H1 (cell line): ENCODE data around the gene SPSB3. TPM values are rescaled to one million over a fixed set of nuclear protein-coding genes. Genes with fewer than 3 reads are reported as not detected.

Experiments
- CTCF ChIA-PET: fragments of 300-600 bp; sonication (Branson Sonifier 250); formaldehyde crosslinking; loops from one replicate; lab custom pipeline; 2021; ENCODE audit not compliant: partially characterized antibody; lab: Charles Lee
- POLR2A ChIA-PET: fragments of 300-600 bp; sonication (Branson Sonifier 250); formaldehyde crosslinking; loops from one replicate; lab custom pipeline; 2021; ENCODE audit warnings: inconsistent platforms; ENCODE audit not compliant: partially characterized antibody; lab: Charles Lee
- DNase-seq, 2 experiments: peaks; one replicate each; pipeline versions ENCODE4 v3.0.0 to v3.0.0-alpha.2; 2010 to 2022; ENCODE audit warnings: low spot score in 2 of 2, low read depth in 1 of 2, mixed read lengths in 1 of 2
- FAIRE-seq: peaks from 2 replicates; lab custom pipeline; 2011; peaks lifted over from hg19 to GRCh38; lab: Jason Lieb, UNC
- H2AFZ ChIP-seq: 2 replicates; pipeline ENCODE4 v1.8.1; 2012; ENCODE audit warnings: low read length, inconsistent platforms
- H2AK5ac ChIP-seq: 2 replicates; pipeline ENCODE4 v1.6.1; 2013; ENCODE audit warnings: low read depth, low read length
- H2BK120ac ChIP-seq: replicated peaks from 2 replicates; pipeline ENCODE3; 2013; ENCODE audit warnings: low read depth, low read length, inconsistent platforms
- H2BK12ac ChIP-seq: 2 replicates; pipeline ENCODE4 v1.6.1; 2013; ENCODE audit warnings: low read depth, low read length
- H2BK15ac ChIP-seq: 2 replicates; pipeline ENCODE4 v1.6.1; 2013; ENCODE audit warnings: low read length
- H2BK20ac ChIP-seq: 2 replicates; pipeline ENCODE4 v1.6.1; 2013; ENCODE audit warnings: low read length
- H2BK5ac ChIP-seq: 2 replicates; pipeline ENCODE4 v1.6.1; 2013; ENCODE audit warnings: low read depth, low read length
- H3K14ac ChIP-seq: 2 replicates; pipeline ENCODE4 v1.6.1; 2013; ENCODE audit warnings: inconsistent platforms; ENCODE audit not compliant: insufficient read length
- H3K18ac ChIP-seq: 2 replicates; pipeline ENCODE4 v1.6.1; 2013; ENCODE audit warnings: low read length; ENCODE audit errors: extremely low read depth
- H3K23ac ChIP-seq: 2 replicates; pipeline ENCODE4 v1.6.1; 2013; ENCODE audit warnings: inconsistent platforms; ENCODE audit not compliant: insufficient read length
- H3K23me2 ChIP-seq: 2 replicates; pipeline ENCODE4 v1.6.1; 2013; ENCODE audit warnings: low read depth, low read length
- H3K27ac ChIP-seq: 2 replicates; pipeline ENCODE4 v1.6.1; 2011; ENCODE audit warnings: low read depth, low read length, inconsistent platforms
- H3K27me3 ChIP-seq, 4 experiments: replicated peaks in 1 of 4; 1 replicate in 1 of 4; 2 replicates in 3 of 4; pipeline versions ENCODE4 v1.6.1 to v1.8.1; 2011 to 2013; ENCODE audit warnings: low read length in 3 of 4, mild to moderate bottlenecking in 3 of 4, inconsistent platforms in 2 of 4, mixed read lengths in 2 of 4, moderate library complexity in 1 of 4; ENCODE audit not compliant: control insufficient read depth in 3 of 4, insufficient read depth in 3 of 4; ENCODE audit errors: extremely low read depth in 1 of 4
- H3K36me3 ChIP-seq, 4 experiments: 2 replicates each; pipeline versions ENCODE4 v1.6.1 to v1.8.1; 2011 to 2013; ENCODE audit warnings: mild to moderate bottlenecking in 4 of 4, low read length in 3 of 4, moderate library complexity in 2 of 4, control low read depth in 1 of 4, inconsistent platforms in 1 of 4; ENCODE audit not compliant: insufficient read depth in 4 of 4, control insufficient read depth in 2 of 4
- H3K4ac ChIP-seq: replicated peaks from 2 replicates; pipeline ENCODE3; 2013; ENCODE audit warnings: low read length, low read depth, mixed read lengths, inconsistent platforms; ENCODE audit not compliant: insufficient read length
- H3K4me1 ChIP-seq, 4 experiments: replicated peaks in 1 of 4; 1 replicate in 1 of 4; 2 replicates in 3 of 4; pipeline versions ENCODE4 v1.6.1 to v1.8.1; 2011 to 2013; ENCODE audit warnings: low read length in 3 of 4, inconsistent platforms in 2 of 4, mixed read lengths in 1 of 4; ENCODE audit not compliant: insufficient read depth in 4 of 4, control insufficient read depth in 3 of 4
- H3K4me2 ChIP-seq, 2 experiments: 2 replicates each; pipeline versions ENCODE4 v1.6.1 to v1.8.1; 2011 to 2013; ENCODE audit warnings: low read depth in 2 of 2, low read length in 2 of 2, control low read depth in 1 of 2, inconsistent platforms in 1 of 2, mild to moderate bottlenecking in 1 of 2; ENCODE audit not compliant: insufficient read depth in 1 of 2
- H3K4me3 ChIP-seq, 4 experiments: fragments of 200-600, 300-600 bp in 1 of 4; sonication (generic), shearing (Covaris generic), sonication (Bioruptor Twin) in 1 of 4; 2 replicates each; pipeline versions ENCODE4 v1.5.1 to v1.8.1; 2011 to 2016; ENCODE audit warnings: low read length in 4 of 4, low read depth in 3 of 4, control low read depth in 2 of 4, inconsistent platforms in 2 of 4, mild to moderate bottlenecking in 2 of 4, mixed read lengths in 1 of 4, moderate library complexity in 1 of 4; ENCODE audit not compliant: insufficient read depth in 2 of 4; ENCODE audit errors: extremely low read depth in 1 of 4
- H3K56ac ChIP-seq: replicated peaks from 2 replicates; pipeline ENCODE3; 2013; ENCODE audit warnings: low read depth, mild to moderate bottlenecking, mixed read lengths, low read length, inconsistent platforms; ENCODE audit not compliant: insufficient read length
- H3K79me1 ChIP-seq: 2 replicates; pipeline ENCODE4 v1.6.1; 2013; ENCODE audit warnings: low read depth, low read length, control low read depth
- H3K79me2 ChIP-seq, 2 experiments: 2 replicates each; pipeline versions ENCODE4 v1.6.1 to v1.8.1; 2012 to 2013; ENCODE audit warnings: low read length in 2 of 2, mild to moderate bottlenecking in 2 of 2, inconsistent platforms in 1 of 2; ENCODE audit not compliant: insufficient read depth in 2 of 2, control insufficient read depth in 1 of 2
- H3K9ac ChIP-seq, 4 experiments: replicated peaks in 1 of 4; 1 replicate in 1 of 4; 2 replicates in 3 of 4; pipeline versions ENCODE4 v1.6.1 to v1.8.1; 2011 to 2013; ENCODE audit warnings: low read depth in 3 of 4, low read length in 3 of 4, control low read depth in 2 of 4, mild to moderate bottlenecking in 2 of 4, moderate library complexity in 2 of 4, inconsistent platforms in 1 of 4; ENCODE audit errors: extremely low read depth in 1 of 4
- H3K9me3 ChIP-seq, 2 experiments: 2 replicates each; pipeline versions ENCODE4 v1.6.1 to v1.8.1; 2012 to 2013; ENCODE audit warnings: mild to moderate bottlenecking in 2 of 2, moderate library complexity in 2 of 2, control low read depth in 1 of 2, inconsistent platforms in 1 of 2, low read depth in 1 of 2, low read length in 1 of 2, mixed read lengths in 1 of 2; ENCODE audit not compliant: insufficient read depth in 2 of 2
- H4K20me1 ChIP-seq, 2 experiments: replicated peaks in 1 of 2; 2 replicates each; pipeline versions ENCODE3 to v1.8.1; 2011 to 2013; ENCODE audit warnings: inconsistent platforms in 2 of 2, low read length in 2 of 2, mild to moderate bottlenecking in 1 of 2; ENCODE audit not compliant: insufficient read depth in 2 of 2, control insufficient read depth in 1 of 2
- H4K5ac ChIP-seq: 2 replicates; pipeline ENCODE4 v1.6.1; 2013; ENCODE audit warnings: low read length, low read depth, mixed read lengths, inconsistent platforms; ENCODE audit not compliant: insufficient read length
- H4K8ac ChIP-seq: 2 replicates; pipeline ENCODE4 v1.8.0; 2013; ENCODE audit warnings: mild to moderate bottlenecking, moderate library complexity, low read length, inconsistent platforms; ENCODE audit not compliant: insufficient read depth; ENCODE audit errors: extremely low read depth
- H4K91ac ChIP-seq: replicated peaks from 2 replicates; pipeline ENCODE3; 2013; ENCODE audit warnings: low read length, mixed read lengths, inconsistent platforms; ENCODE audit not compliant: insufficient read length
- CBX8 ChIP-seq: fragments of 300-800, 300-1000 bp; sonication (generic); IDR thresholded peaks from 2 replicates; pipeline ENCODE4 v1.7.1; 2016; ENCODE audit warnings: low read depth, low read length, borderline replicate concordance
- CHD1 ChIP-seq: IDR thresholded peaks from 2 replicates; pipeline ENCODE4 v1.6.1; 2012; ENCODE audit warnings: low read depth, low read length, improper control_type of control experiment
- EP300 ChIP-seq, 2 experiments: IDR thresholded peaks; 1 replicate in 1 of 2; 2 replicates in 1 of 2; pipeline ENCODE4 v1.6.1; 2011 to 2012; ENCODE audit warnings: low read depth in 2 of 2, low read length in 2 of 2, mild to moderate bottlenecking in 2 of 2, borderline replicate concordance in 1 of 2, inconsistent platforms in 1 of 2, moderate library complexity in 1 of 2
- HDAC2 ChIP-seq, 2 experiments: fragments of 300-600 bp in 1 of 2; sonication (generic) in 1 of 2; IDR thresholded peaks; 2 replicates each; pipeline ENCODE4 v1.6.1; 2011 to 2012; ENCODE audit warnings: low read depth in 2 of 2, low read length in 2 of 2, mild to moderate bottlenecking in 2 of 2, moderate library complexity in 2 of 2, borderline replicate concordance in 1 of 2, inconsistent platforms in 1 of 2
- MAFK ChIP-seq: IDR thresholded peaks from 2 replicates; pipeline ENCODE4 v1.6.1; 2012; ENCODE audit warnings: low read depth, mild to moderate bottlenecking, improper control_type of control experiment, low read length
- NRF1 ChIP-seq: IDR thresholded peaks from 2 replicates; pipeline ENCODE4 v1.6.1; 2011; ENCODE audit warnings: mild to moderate bottlenecking, low read depth, low read length, improper control_type of control experiment
- PHF8 ChIP-seq: fragments of 200-600 bp; sonication (generic); conservative IDR thresholded peaks from 2 replicates; pipeline ENCODE4 v1.7.1; 2012; ENCODE audit warnings: low read depth, mild to moderate bottlenecking, inconsistent platforms, low read length, moderate library complexity
- POLR2AphosphoS5 ChIP-seq: IDR thresholded peaks from 2 replicates; pipeline ENCODE4 v1.6.1; 2011; ENCODE audit warnings: low read depth, low read length
- SIN3A ChIP-seq, 2 experiments: IDR thresholded peaks in 1 of 2; conservative IDR thresholded peaks in 1 of 2; 2 replicates each; pipeline ENCODE4 v1.6.1; 2011 to 2012; ENCODE audit warnings: low read length in 2 of 2, improper control_type of control experiment in 1 of 2, low read depth in 1 of 2, mild to moderate bottlenecking in 1 of 2
- SP4 ChIP-seq: IDR thresholded peaks from 2 replicates; pipeline ENCODE4 v1.6.1; 2012; ENCODE audit warnings: low read length, inconsistent platforms
- TEAD4 ChIP-seq: IDR thresholded peaks from 2 replicates; pipeline ENCODE4 v1.6.1; 2012; ENCODE audit warnings: low read depth, low read length, inconsistent platforms, mixed read lengths
- WGBS, 2 experiments: shearing (Covaris generic) in 1 of 2; methylation state at CpG; one replicate each; pipeline versions ENCODE4 v1.1.6 to v1.1.7; 2013 to 2015; ENCODE audit warnings: low lambda C conversion rate in 2 of 2, mixed read lengths in 2 of 2, inconsistent platforms in 1 of 2, low coverage in 1 of 2, missing lambda C conversion rate in 1 of 2; ENCODE audit not compliant: insufficient replicate concordance in 2 of 2, insufficient coverage in 1 of 2, insufficient read length in 1 of 2; ENCODE audit errors: extremely low coverage in 1 of 2, missing lambda C conversion rate in 1 of 2; 5-methylcytosine and 5-hydroxymethylcytosine counted together
- polyA plus RNA-seq, 7 experiments: library from polyadenylated mRNA; depleted of rRNA in 3 of 7; stranded (reverse) in 5 of 7; unstranded in 2 of 7; fragments of >200 nt in 5 of 7; fragments of 200-250 nt in 2 of 7; gene quantifications; 1 replicate in 5 of 7; 2 replicates in 1 of 7; 4 replicates in 1 of 7; pipeline versions ENCODE4 v1.2.1 to v1.2.3, GENCODE V29; 2011 to 2013; ENCODE audit warnings: missing spikeins in 2 of 7, mixed read lengths in 2 of 7
- total RNA-seq: library from RNA; stranded (reverse); fragmentation: NEBNext Ultra II Directional; extraction: Animal tissue kit (Norgen Biotek cat#: 25700); gene quantifications from 2 replicates; pipeline ENCODE4 v1.2.1, GENCODE V29; 2021

SPSB3 gene
- total and polyA plus RNA-seq, 2 of the 8 experiments (the other 6 are each of a cell fraction or from before 2014, with no cell fraction given): 22.5 to 37.8 TPM

GRCh38 chr16:1785846-1786170 lies 3.4 kb upstream of the SPSB3 start:
- no peak overlapping the region for H4K5ac ChIP-seq
- no peaks in the 10 kb centered on the region for H3K27me3 ChIP-seq
- H3K4me2 ChIP-seq: no peak overlapping the region
- no peak overlapping the region for H2BK20ac ChIP-seq
- H3K27ac ChIP-seq: no peak overlapping the region
- FAIRE-seq (no peak), DNase-seq (no peak)
- no peak overlapping the region for H3K56ac ChIP-seq
- peaks cover 20 to 25% of the 10 kb centered on the region in 2 experiments for H4K20me1 ChIP-seq
- H4K8ac ChIP-seq: 0 out of 2 replicates have a peak overlapping the region, but pooled peaks have one; percentile 5
- H3K23me2 ChIP-seq: peaks cover 3% of the 10 kb centered on the region; the same call in 1 of the 2 replicates
- POLR2A ChIA-PET: interaction anchor here (4.0 kb wide), 1 partner anchor 11 kb away, joined by 13 read pairs; no protein-coding TSS in a partner anchor
- H3K4me1 ChIP-seq: peaks cover 0 to 7% (median 4%) of the 10 kb centered on the region in 4 experiments; a peak in 5 of 7 replicates
- no peak overlapping the region for H2BK12ac ChIP-seq
- no peak overlapping the region for H3K23ac ChIP-seq
- no peak overlapping the region for H2BK5ac ChIP-seq
- peaks cover 0 to 34% (median 2%) of the 10 kb centered on the region in 4 experiments; a peak in 4 of 8 replicates for H3K36me3 ChIP-seq
- no peaks in the 10 kb centered on the region for H3K9me3 ChIP-seq
- no peak overlapping the region for H2AK5ac ChIP-seq
- CTCF ChIA-PET: interaction anchor here (0.5 to 1.4 kb wide), 3 partner anchors 12 to 42 kb away, joined by 3 to 4 read pairs (median 3); partner anchors contain the start of gene FAHD1
- H4K91ac ChIP-seq: no peak overlapping the region
- H3K4ac ChIP-seq: no peak overlapping the region
- 93% methylated on average over 14 of the region's 14 CpGs; no CpG with 5 or more reads in 1 of the 2 experiments for WGBS, 2 experiments
- H3K18ac ChIP-seq: no peak overlapping the region
- H3K9ac ChIP-seq: no peak overlapping the region
- H2AFZ ChIP-seq: no peak overlapping the region
- no peak overlapping the region for H3K4me3 ChIP-seq
- H3K14ac ChIP-seq: no peak overlapping the region
- H2BK15ac ChIP-seq: no peak overlapping the region
- H3K79me1 ChIP-seq: peaks cover 16% of the 10 kb centered on the region; the same call in 1 of the 2 replicates
- H2BK120ac ChIP-seq: no peak overlapping the region
- H3K79me2 ChIP-seq: peaks cover 0 to 35% of the 10 kb centered on the region in 2 experiments; a peak in 3 of 4 replicates
- TF ChIP-seq TEAD4 (no peak), MAFK (no peak), SP4 (no peak), HDAC2 (IDR thresholded peaks at IDR 0.05; ENCODE audit: borderline replicate concordance in 1 of 2, low read depth in 2 of 2, low read length in 2 of 2) (no peak), POLR2AphosphoS5 (no peak), CBX8 (no peak), NRF1 (no peak), SIN3A (conservative IDR thresholded peaks at IDR 0.05 in 1 of 2, IDR thresholded peaks at IDR 0.05 in 1 of 2; ENCODE audit: low read depth in 1 of 2, low read length in 2 of 2) (no peak), EP300 (IDR thresholded peaks at IDR 0.05; ENCODE audit: borderline replicate concordance in 1 of 2, low read depth in 2 of 2, low read length in 2 of 2) (no peak), PHF8 (no peak), CHD1 (no peak)
